HG02870 (cell line): ENCODE results near the gene PRKD1.
"Not testable (repeated sequence)": the region's sequence is repeated elsewhere in the genome, so short reads cannot be mapped to it uniquely, and the experiment has no call there.

Experiments
- ATAC-seq: cut with Tn5 transposase; IDR thresholded peaks from one replicate; pipeline ENCODE4 v1.9.1; 2021; ENCODE audit warnings: mild to moderate bottlenecking, moderate library complexity; ENCODE audit not compliant: unreplicated experiment

The PRKD1 gene

GRCh38 chr14:29749829-29750228, 177.8 kb downstream of the PRKD1 start:
- ATAC-seq, result no peak

GRCh38 chr14:29749327-29749726, 178.3 kb downstream of the PRKD1 start:
- ATAC-seq, result no peak

DNA sequence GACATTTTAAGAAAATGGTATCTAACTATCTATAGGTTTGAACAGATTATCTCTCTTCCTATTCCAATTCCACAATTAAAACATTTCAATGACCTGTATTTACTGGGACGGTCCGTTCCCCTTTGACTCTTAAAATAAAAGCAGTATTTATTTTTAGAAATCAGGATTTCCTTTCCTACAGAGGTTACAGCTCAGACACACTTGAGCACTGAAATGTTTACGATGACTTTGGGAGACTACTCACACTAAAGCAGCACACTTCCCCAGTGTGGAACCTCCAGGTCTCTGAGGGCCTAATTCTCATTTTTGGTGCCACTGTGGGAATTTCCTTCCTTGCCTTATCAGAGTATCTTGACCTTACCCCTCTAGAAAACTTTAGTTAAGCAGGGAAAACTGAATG, 181.8 kb downstream of the PRKD1 start:
- ATAC-seq, result no peak

- no peak for ATAC-seq
Observed at GRCh38 chr14:29743531-29743930, 184.1 kb downstream of the PRKD1 start.

- no peak for ATAC-seq
Observed at GRCh38 chr14:29741909-29742401, 185.7 kb downstream of the PRKD1 start.

GRCh38 chr14:29740491-29740890, 187.2 kb downstream of the PRKD1 start:
- ATAC-seq, result no peak

DNA sequence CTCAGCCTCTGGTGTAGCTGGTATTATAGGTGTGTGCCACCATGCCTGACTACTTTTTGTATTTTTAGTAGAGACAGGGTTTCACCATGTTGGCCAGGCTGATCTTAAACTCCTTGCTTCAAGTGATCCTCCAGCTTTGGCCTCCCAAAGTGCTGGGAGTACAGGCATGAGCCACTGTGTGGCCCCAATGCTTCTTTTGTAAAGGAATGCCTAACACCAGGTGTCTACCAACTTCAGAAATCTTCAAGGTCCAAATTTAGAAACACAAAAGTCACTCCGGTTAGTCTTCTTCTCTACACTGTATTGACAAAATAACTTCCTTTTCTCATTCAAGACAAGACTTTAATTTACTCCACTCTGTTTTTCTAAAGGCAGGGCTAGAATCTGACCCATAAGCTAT, 188.7 kb downstream of the PRKD1 start:
- ATAC-seq, result no peak

DNA sequence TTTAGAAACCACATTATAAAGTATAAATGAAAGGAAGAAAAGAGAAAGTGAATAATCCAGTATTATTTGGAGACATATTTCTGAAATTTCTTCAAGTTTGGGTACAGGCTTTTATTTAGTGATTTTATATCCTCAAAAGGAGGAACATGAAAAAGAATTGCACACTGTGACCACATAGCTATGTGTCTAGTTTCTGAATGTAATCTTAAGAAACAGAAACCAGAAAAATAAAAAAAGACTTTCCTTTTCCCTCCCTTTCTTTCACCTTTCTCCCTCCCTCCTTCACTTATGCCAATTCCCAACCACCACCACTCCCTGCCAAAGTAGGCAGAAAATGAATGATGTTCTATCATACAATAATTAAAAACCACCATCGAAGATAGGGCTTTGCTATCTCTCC, 189.6 kb downstream of the PRKD1 start:
- ATAC-seq, result no peak

DNA sequence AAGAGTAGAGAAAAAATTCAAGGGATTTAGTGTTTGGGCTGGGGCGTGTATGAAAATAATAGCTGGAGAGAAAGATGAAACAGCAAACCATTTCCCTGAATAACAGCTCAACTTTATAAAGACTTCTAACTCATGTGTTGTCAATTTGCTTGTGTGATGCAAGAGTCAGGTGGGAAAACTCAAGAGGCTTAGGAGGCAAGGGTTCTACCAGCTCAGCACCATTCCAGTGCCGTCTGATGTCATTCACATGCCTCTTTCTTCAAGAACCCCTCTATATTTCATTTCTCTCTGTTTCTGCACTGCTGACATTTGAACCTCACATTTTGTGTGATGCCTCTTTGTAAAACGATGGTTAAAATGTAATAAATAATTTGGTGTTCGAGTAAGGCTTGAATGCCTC, 192.2 kb downstream of the PRKD1 start:
- ATAC-seq, result no peak

GRCh38 chr14:29734732-29735131, 192.9 kb downstream of the PRKD1 start:
- ATAC-seq, result no peak

DNA sequence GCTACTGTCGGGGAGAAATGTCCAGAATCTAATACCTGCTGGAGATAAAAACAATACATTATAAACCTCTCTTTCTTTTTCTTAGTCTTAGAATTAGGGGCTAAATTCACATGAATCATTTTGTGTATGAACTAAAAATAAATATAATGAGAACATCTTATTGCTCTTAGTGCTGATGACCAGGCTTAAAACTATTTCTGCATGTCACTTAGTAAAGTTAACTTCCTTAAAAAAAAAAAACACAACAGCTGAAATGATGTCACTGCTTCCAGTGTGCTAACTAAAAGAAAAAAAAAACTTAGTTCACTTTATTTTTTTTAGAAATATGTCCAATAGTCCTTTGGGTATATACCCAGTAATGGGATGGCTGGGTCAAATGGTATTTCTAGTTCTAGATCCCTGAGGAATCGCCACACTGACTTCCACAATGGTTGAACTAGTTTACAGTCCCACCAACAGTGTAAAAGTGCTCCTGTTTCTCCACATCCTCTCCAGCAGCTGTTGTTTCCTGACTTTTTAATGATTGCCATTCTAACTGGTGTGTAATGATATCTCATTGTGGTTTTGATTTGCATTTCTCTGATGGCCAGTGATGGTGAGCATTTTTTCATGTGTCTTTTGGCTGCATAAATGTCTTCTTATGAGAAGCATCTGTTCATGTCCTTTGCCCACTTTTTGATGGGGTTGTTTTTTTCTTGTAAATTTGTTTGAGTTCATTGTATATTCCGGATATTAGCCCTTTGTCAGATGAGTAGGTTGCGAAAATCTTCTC, 200.9 kb downstream of the PRKD1 start:
- ATAC-seq, result not testable (repeated sequence)

- ATAC-seq, result no peak
Observed at GRCh38 chr14:29724991-29725390, 202.7 kb downstream of the PRKD1 start.

DNA sequence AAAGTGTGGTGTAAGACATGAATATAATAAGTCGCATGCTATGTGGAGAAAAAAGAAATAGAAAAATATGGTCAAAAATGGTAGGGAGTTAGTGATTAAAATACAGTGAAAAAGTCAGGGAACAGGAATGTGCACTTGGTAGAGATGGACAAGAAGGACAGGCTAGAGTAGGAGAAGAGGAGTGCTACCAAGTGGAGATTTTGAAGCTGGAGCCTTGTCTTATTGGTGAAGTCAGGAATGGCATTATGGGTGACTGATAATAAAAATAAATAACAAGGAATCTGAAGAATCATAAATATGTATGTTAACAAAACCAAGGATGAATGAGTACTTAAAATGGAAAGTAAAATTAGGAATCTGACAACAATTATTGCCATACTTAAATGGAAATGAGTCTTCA, 204.8 kb downstream of the PRKD1 start:
- no peak for ATAC-seq

DNA sequence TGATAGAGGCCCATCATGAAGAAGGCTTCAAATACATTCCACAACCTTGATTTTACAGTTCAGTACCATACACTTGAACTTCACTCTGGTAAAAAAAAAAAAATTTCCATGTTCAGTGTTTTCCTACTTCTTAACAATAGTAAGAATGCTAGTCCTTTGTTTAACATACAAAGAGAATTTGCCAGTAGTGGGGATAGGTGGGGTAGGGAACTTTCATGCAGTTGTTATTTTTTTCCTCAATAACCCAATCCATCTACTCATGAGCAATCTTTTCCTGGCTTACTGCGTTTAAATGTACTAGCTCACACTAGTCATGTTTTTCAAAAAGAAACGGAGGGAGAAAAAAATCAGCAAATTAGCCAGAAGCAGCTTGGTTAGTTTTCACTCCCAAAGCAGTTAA, 206.1 kb downstream of the PRKD1 start:
- ATAC-seq, result no peak

DNA sequence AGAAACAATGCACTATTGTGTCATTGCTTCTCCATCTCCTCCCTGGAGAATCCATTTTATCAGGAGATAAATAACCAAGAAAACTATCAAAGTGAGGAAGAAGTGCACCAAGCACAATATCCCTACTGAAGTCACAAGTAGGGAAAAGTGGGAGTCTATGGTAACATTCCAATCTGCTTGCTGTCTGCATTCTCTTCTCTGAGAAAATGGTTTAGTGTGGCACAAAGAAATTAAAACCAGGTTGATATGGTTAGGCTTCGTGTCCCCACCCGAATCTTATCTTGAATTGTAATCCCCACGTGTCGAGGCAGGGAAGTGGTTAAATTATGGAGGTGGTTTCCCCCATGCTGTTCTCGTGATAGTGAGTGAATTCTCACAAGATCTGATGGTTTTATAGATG, 209.7 kb downstream of the PRKD1 start:
- ATAC-seq, result no peak

- ATAC-seq, result no peak
Observed at GRCh38 chr14:29716150-29716549, 211.5 kb downstream of the PRKD1 start.

GRCh38 chr14:29712601-29713000, 215.0 kb downstream of the PRKD1 start:
- ATAC-seq, result no peak

DNA sequence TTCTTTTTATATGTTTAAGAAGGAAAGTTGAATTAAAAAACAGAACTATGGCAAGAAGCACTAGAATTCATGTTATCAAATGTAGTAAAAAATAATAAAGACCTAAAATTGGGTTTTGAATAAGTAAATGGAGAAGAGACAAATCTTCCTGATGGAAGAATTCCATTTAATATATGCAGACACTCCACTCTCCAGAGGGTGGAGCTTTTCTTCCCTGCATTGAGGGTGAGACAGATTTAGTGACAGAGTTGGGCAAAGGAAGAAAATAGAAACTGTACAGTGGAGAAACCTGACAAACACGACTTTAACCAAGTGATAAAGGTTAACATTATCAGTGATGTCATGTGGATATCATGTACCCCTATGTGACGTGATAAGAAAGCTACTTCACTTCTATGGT, 217.6 kb downstream of the PRKD1 start:
- no peak for ATAC-seq

DNA sequence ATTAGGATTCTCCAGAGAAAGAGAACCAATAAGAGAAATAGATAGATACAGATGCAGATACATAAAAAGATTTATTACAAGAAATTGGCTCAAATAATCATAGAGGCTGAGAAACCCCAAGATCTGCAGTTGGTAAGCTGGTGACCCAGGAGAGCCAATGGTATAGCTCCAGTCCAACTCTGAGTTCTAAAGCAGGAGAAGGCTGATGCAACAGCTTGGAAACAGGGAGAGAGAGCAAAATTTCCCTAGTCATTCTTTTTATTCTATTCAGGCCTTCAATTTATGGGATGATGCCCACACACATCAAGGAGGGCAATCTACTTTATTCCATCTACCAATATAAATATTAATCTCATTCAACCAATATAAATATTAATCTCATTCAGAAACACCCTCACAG, 218.2 kb downstream of the PRKD1 start:
- no peak for ATAC-seq

GRCh38 chr14:29706700-29707099, 220.9 kb downstream of the PRKD1 start:
- ATAC-seq, result no peak

GRCh38 chr14:29705801-29706200, 221.8 kb downstream of the PRKD1 start:
- ATAC-seq, result no peak

- ATAC-seq, result not testable (repeated sequence)
Observed at GRCh38 chr14:29689597-29689996, 238.1 kb downstream of the PRKD1 start.

GRCh38 chr14:29687866-29688265, 239.8 kb downstream of the PRKD1 start:
- ATAC-seq, result no peak
